K562 (cell line): ENCODE results near the gene SUV39H2. TPM values are rescaled to one million over a fixed set of nuclear protein-coding genes. Genes with fewer than 3 reads are reported as not detected.
"Not testable (repeated sequence)": the region's sequence is repeated elsewhere in the genome, so short reads cannot be mapped to it uniquely, and the experiment has no call there.

ENCODE experiments used
- ATAC-seq: fragments of 200-7000 bp; cut with Tn5 transposase; 3 replicates; pipeline ENCODE4 v1.9.1; 2020; ENCODE audit warnings: moderate library complexity
- BruUV-seq: library from RNA; stranded (reverse); fragments of 400-500 nt; replicated peaks from 2 replicates; lab custom pipeline; 2021; lab: Mats Ljungman, UMichigan
- CTCF ChIA-PET: fragments of 300-600 bp; formaldehyde crosslinking; extraction: SDS; loops from one replicate; lab custom pipeline; 2021; ENCODE audit warnings: low intra/inter-chr PET ratio; lab: Yijun Ruan, JAX
- POLR2A ChIA-PET: fragments of 300-600, 350-650 bp; sonication (Branson Sonifier 250); formaldehyde crosslinking; extraction: SDS; loops from one replicate; lab custom pipeline; 2021; ENCODE audit warnings: antibody characterized with exemption, inconsistent platforms; lab: Yijun Ruan, JAX
- DNase-seq, 4 experiments: peaks; one replicate each; pipeline versions ENCODE4 v3.0.0 to v3.0.0-alpha.2; 2011 to 2018; ENCODE audit warnings: low spot score in 3 of 4, mixed read lengths in 3 of 4; ENCODE audit errors: extremely low read depth in 1 of 4
- FAIRE-seq: peaks from 2 replicates; lab custom pipeline; 2011; peaks lifted over from hg19 to GRCh38; lab: Jason Lieb, UNC
- H2AFZ ChIP-seq: 2 replicates; pipeline ENCODE4 v1.6.0; 2011; ENCODE audit warnings: low read depth, low read length, control low read depth, inconsistent platforms
- H3K27ac ChIP-seq: fragments of 200-600 bp; 3 replicates; pipeline ENCODE4 v1.8.0; 2011; ENCODE audit warnings: low read depth, mild to moderate bottlenecking, control low read depth, inconsistent platforms, low read length, moderate library complexity, mixed read lengths; ENCODE audit errors: extremely low read depth
- H3K27me3 ChIP-seq, 2 experiments: fragments of 300-600 bp in 1 of 2; 2 replicates in 1 of 2; 3 replicates in 1 of 2; pipeline versions ENCODE4 v1.6.0 to v1.8.0; 2011; ENCODE audit warnings: inconsistent platforms in 2 of 2, low read length in 2 of 2, mild to moderate bottlenecking in 1 of 2, mixed read lengths in 1 of 2, moderate library complexity in 1 of 2; ENCODE audit not compliant: control insufficient read depth in 2 of 2, insufficient read depth in 2 of 2
- H3K36me3 ChIP-seq: fragments of 300-600 bp; 3 replicates; pipeline ENCODE4 v1.8.0; 2011; ENCODE audit warnings: mild to moderate bottlenecking, low read length, inconsistent platforms; ENCODE audit not compliant: control insufficient read depth, insufficient read depth
- H3K4me1 ChIP-seq, 2 experiments: fragments of 200-600 bp in 1 of 2; replicated peaks in 1 of 2; 2 replicates in 1 of 2; 3 replicates in 1 of 2; pipeline versions ENCODE4 v1.5.1 to v1.8.0; 2011; ENCODE audit warnings: inconsistent platforms in 2 of 2, low read length in 2 of 2, mild to moderate bottlenecking in 1 of 2, mixed read lengths in 1 of 2, moderate library complexity in 1 of 2; ENCODE audit not compliant: control insufficient read depth in 2 of 2, insufficient read depth in 2 of 2
- H3K4me2 ChIP-seq: 2 replicates; pipeline ENCODE4 v1.6.1; 2011; ENCODE audit warnings: low read length, control low read depth, inconsistent platforms, mixed read lengths; ENCODE audit not compliant: insufficient read depth
- H3K4me3 ChIP-seq: fragments of 200-600 bp; sonication (generic), shearing (Covaris generic); 2 replicates; pipeline ENCODE4 v1.5.1; 2016; ENCODE audit warnings: control low read depth, inconsistent platforms
- H3K79me2 ChIP-seq: fragments of 200-600 bp; 3 replicates; pipeline ENCODE4 v1.8.0; 2011; ENCODE audit warnings: low read length, inconsistent platforms; ENCODE audit not compliant: control insufficient read depth, insufficient read depth
- H3K9ac ChIP-seq, 2 experiments: 2 replicates each; pipeline versions ENCODE4 v1.6.0 to v1.6.1; 2011; ENCODE audit warnings: low read depth in 2 of 2, low read length in 2 of 2, control low read depth in 1 of 2, inconsistent platforms in 1 of 2, mild to moderate bottlenecking in 1 of 2, mixed read lengths in 1 of 2; ENCODE audit not compliant: insufficient read depth in 1 of 2
- H3K9me1 ChIP-seq: one replicate; pipeline ENCODE4 v1.6.0; 2011; ENCODE audit warnings: inconsistent platforms, mild to moderate bottlenecking, low read length, moderate library complexity; ENCODE audit not compliant: control insufficient read depth, insufficient read depth
- H3K9me3 ChIP-seq: replicated peaks from 2 replicates; pipeline ENCODE4 v1.5.1; 2011; ENCODE audit warnings: low read depth, low read length, inconsistent platforms; ENCODE audit not compliant: control insufficient read depth, insufficient read depth
- H4K20me1 ChIP-seq: replicated peaks from 2 replicates; pipeline ENCODE4 v1.6.1; 2011; ENCODE audit warnings: low read length, inconsistent platforms, mixed read lengths; ENCODE audit not compliant: control insufficient read depth, insufficient read depth
- FOSL1 ChIP-seq: fragments of 200-800 bp; sonication (Bioruptor generic); conservative IDR thresholded peaks from 2 replicates; pipeline ENCODE4 v1.6.1; 2016; ENCODE audit warnings: missing genetic modification characterization, missing compliant biosample characterization
- ZNF395 ChIP-seq: fragments of 200-800 bp; sonication (Bioruptor generic); IDR thresholded peaks from 2 replicates; pipeline ENCODE4 v1.6.1; 2017; ENCODE audit warnings: missing genetic modification characterization, missing compliant biosample characterization
- WGBS: fragments of 100-300 bp; shearing (Covaris generic); methylation state at CpG from one replicate; pipeline ENCODE4 v1.1.6; 2016; ENCODE audit warnings: low coverage, mixed read lengths; ENCODE audit not compliant: insufficient coverage; ENCODE audit errors: missing lambda C conversion rate; 5-methylcytosine and 5-hydroxymethylcytosine counted together
- in situ Hi-C: fragments of 300-500 bp; cut with MboI; formaldehyde crosslinking; loops from 4 replicates; pipeline ENCODE4 v1.15.0; 2018; ENCODE audit warnings: inconsistent platforms, mixed read lengths
- intact Hi-C: fragments of 100-400 bp; cut with micrococcal nuclease; formaldehyde crosslinking; loops from 2 replicates; pipeline ENCODE4 v1.14.2; 2022
- polyA plus RNA-seq, 8 experiments: library from polyadenylated mRNA; depleted of rRNA in 4 of 8; stranded (reverse) in 5 of 8; unstranded in 3 of 8; fragments of >200 nt; fragmentation: Nextera tagmentation in 2 of 8; fragmentation: Illumina TruSeq in 1 of 8; extraction: Ambion mirVana in 2 of 8; extraction: Trizol in 1 of 8; gene quantifications; 2 replicates each; pipeline versions ENCODE4 v1.2.1 to v1.2.3, GENCODE V29; 2011 to 2014; ENCODE audit warnings: inconsistent platforms in 1 of 8, missing spikeins in 1 of 8
- total RNA-seq, 7 experiments: library from RNA; depleted of rRNA in 6 of 7; stranded (reverse); fragments of >200 nt in 6 of 7; fragmentation: Illumina TruSeq in 2 of 7; extraction: Trizol in 2 of 7; gene quantifications; 2 replicates each; pipeline versions ENCODE4 v1.2.1 to v1.2.3, GENCODE V29; 2011 to 2021; ENCODE audit warnings: low replicate concordance in 1 of 7

Gene SUV39H2
- total and polyA plus RNA-seq, 9 of the 15 experiments (the other 6 are each of a cell fraction or from before 2014, with no cell fraction given): 24.1 to 54.3 (median 41.3) TPM

GRCh38 chr10:14938971-14939370 lies 60.3 kb downstream of the SUV39H2 start (continued):
- 0 out of 2 replicates have a peak, but pooled peaks have one; percentile 30 for TF ChIP-seq ZNF395 (CRISPR knock-in tag)
- peak; percentile 82 for TF ChIP-seq FOSL1 (tag)

- H3K27ac ChIP-seq, FAIRE-seq, intact Hi-C loops, H3K4me1 ChIP-seq, ATAC-seq, CTCF ChIA-PET, BruUV-seq, POLR2A ChIA-PET, H3K79me2 ChIP-seq, H3K27me3 ChIP-seq, H3K9me3 ChIP-seq, H3K9ac ChIP-seq, DNase-seq, H2AFZ ChIP-seq, H4K20me1 ChIP-seq, H3K4me2 ChIP-seq, H3K4me3 ChIP-seq, in situ Hi-C loops, H3K9me1 ChIP-seq: not testable (repeated sequence)
- H3K36me3 ChIP-seq: peaks cover 52% of the 10 kb centered on the region
- 91% methylated on average over 10 of the region's 17 CpGs for WGBS
Observed at GRCh38 chr10:14942147-14942949, 63.7 kb downstream of the SUV39H2 start.
